Measurements from ENCODE around the gene SEMA6A. TPM values are rescaled to one million over a fixed set of nuclear protein-coding genes. Genes with fewer than 3 reads are reported as not detected.

Gene SEMA6A
- total and polyA plus RNA-seq, 10 of the 15 experiments (the other 5 are each of a cell fraction or from before 2014, with no cell fraction given), result 0.16 to 10.2 (median 1.1) TPM

- TF ChIP-seq MXI1 (IDR thresholded peaks at IDR 0.05; ENCODE audit: low read depth, low read length), result no peak
These were observed 18.7 kb upstream of the SEMA6A start (continued) for GRCh38 chr5:116593340-116593739.

GRCh38 chr5:116585227-116585626 is 10.6 kb upstream of the SEMA6A start:
- in situ Hi-C loops (cut with MboI) (no loop called here), intact Hi-C loops (cut with micrococcal nuclease; ENCODE audit: unreplicated experiment) (no loop called here)
- Histone ChIP-seq H3K27ac (ENCODE audit: control insufficient read depth, insufficient read depth) (no peak overlapping the region), H3K27me3 (replicated peaks in 1 of 2; ENCODE audit: control insufficient read depth in 2 of 2, insufficient read depth in 2 of 2, low read length in 1 of 2) (no peaks in the 10 kb centered on the region), H3K4me1 (ENCODE audit: control insufficient read depth, insufficient read depth, low read length) (no peaks in the 10 kb centered on the region), H4K20me1 (ENCODE audit: control insufficient read depth, insufficient read depth) (no peaks in the 10 kb centered on the region), H3K4me3 (no peak overlapping the region), H3K79me2 (ENCODE audit: control insufficient read depth, insufficient read depth, low read length) (no peaks in the 10 kb centered on the region), H3K4me2 (ENCODE audit: control insufficient read depth, insufficient read depth) (no peak overlapping the region), H2AFZ (ENCODE audit: control insufficient read depth, low read depth, low read length) (no peak overlapping the region), H3K9ac (ENCODE audit: control insufficient read depth, insufficient read depth, low read length) (no peak overlapping the region), H3K36me3 (ENCODE audit: control insufficient read depth in 2 of 2, insufficient read depth in 2 of 2, low read length in 1 of 2) (no peaks in the 10 kb centered on the region), H3K9me3 (replicated peaks; ENCODE audit: control insufficient read depth, insufficient read depth, low read length) (no peaks in the 10 kb centered on the region; the same call in 2 of the 3 replicates)
- RAD21 ChIA-PET (ENCODE audit: unreplicated experiment), result interaction anchor here (0.8 to 1.7 kb wide), 4 partner anchors 9 to 118 kb away, joined by 3 to 5 read pairs (median 4); no protein-coding TSS in a partner anchor
- FAIRE-seq (no peak), ATAC-seq (no peak), DNase-seq (ENCODE audit: low read depth, low spot score) (no peak)
- CTCF ChIA-PET, result interaction anchor here (1.4 to 2.6 kb wide), 4 partner anchors 8 to 363 kb away, joined by 5 to 11 read pairs (median 6); no protein-coding TSS in a partner anchor
- POLR2A ChIA-PET, result interaction anchor here (0.6 to 1.0 kb wide), 3 partner anchors 8 to 33 kb away, joined by 3 to 6 read pairs (median 4); no protein-coding TSS in a partner anchor
- SMC1A ChIA-PET (ENCODE audit: uncharacterized antibody, unreplicated experiment), result interaction anchor here (0.9 to 5.7 kb wide), 13 partner anchors 8 to 448 kb away, joined by 3 to 34 read pairs (median 4); no protein-coding TSS in a partner anchor
- BruUV-seq (replicated peaks), result no TSS peak
- 91% methylated on average over 3 of the region's 3 CpGs for WGBS (ENCODE audit: insufficient coverage, insufficient replicate concordance, low lambda C conversion rate, missing lambda C conversion rate)
- TF ChIP-seq GATAD2B (conservative IDR thresholded peaks at IDR 0.05; ENCODE audit: low read depth) (no peak), CUX1 (IDR thresholded peaks at IDR 0.05; ENCODE audit: insufficient replicate concordance, low read depth, low read length) (no peak), PKNOX1 (IDR thresholded peaks at IDR 0.05) (no peak), MEF2A (IDR thresholded peaks at IDR 0.05; ENCODE audit: insufficient read depth, low read depth, low read length) (no peak), WRNIP1 (IDR thresholded peaks at IDR 0.05; ENCODE audit: borderline replicate concordance, low read depth, low read length) (no peak), HDAC6 (IDR thresholded peaks at IDR 0.05; ENCODE audit: unreplicated experiment) (no peak), TAF1 (IDR thresholded peaks at IDR 0.05; ENCODE audit: borderline replicate concordance, low read depth, low read length) (no peak), ZNF687 (IDR thresholded peaks at IDR 0.05) (no peak), STAT1 (conservative IDR thresholded peaks at IDR 0.05) (no peak), ATF7 (IDR thresholded peaks at IDR 0.05; ENCODE audit: low read depth) (no peak), JUNB (IDR thresholded peaks at IDR 0.05) (no peak), ZNF274 (IDR thresholded peaks at IDR 0.05; ENCODE audit: insufficient read depth, insufficient read length) (no peak)
